PC-9 (cell line): Measurements from ENCODE around the gene KRTAP12-2. TPM values are rescaled to one million over a fixed set of nuclear protein-coding genes. Genes with fewer than 3 reads are reported as not detected.

ENCODE experiments used
- BruUV-seq: library from RNA; stranded (reverse); fragments of 400-500 nt; replicated peaks from 2 replicates; lab custom pipeline; 2021; lab: Mats Ljungman, UMichigan
- CTCF ChIA-PET: fragments of 300-600 bp; sonication (Branson Sonifier 250); formaldehyde crosslinking; loops from one replicate; lab custom pipeline; 2022; ENCODE audit warnings: antibody characterized with exemption; lab: Charles Lee
- POLR2A ChIA-PET: fragments of 300-600 bp; sonication (Branson Sonifier 250); formaldehyde crosslinking; loops from one replicate; lab custom pipeline; 2022; ENCODE audit warnings: antibody characterized with exemption; ENCODE audit not compliant: unreplicated experiment; lab: Charles Lee
- DNase-seq, 2 experiments: peaks; one replicate each; pipeline versions ENCODE4 v3.0.0 to v3.0.0-alpha.2; 2015 to 2022; ENCODE audit warnings: mixed read lengths in 1 of 2
- H2AFZ ChIP-seq: fragments of 200-600 bp; sonication (generic); 2 replicates; pipeline ENCODE4 v1.8.1; 2017; ENCODE audit warnings: antibody characterized with exemption
- H3F3A ChIP-seq: fragments of 200-600 bp; sonication (generic); 2 replicates; pipeline ENCODE4 v1.8.1; 2017; ENCODE audit warnings: antibody characterized with exemption, mild to moderate bottlenecking, low read depth; ENCODE audit not compliant: insufficient read depth
- H3K27ac ChIP-seq: fragments of 200-600 bp; sonication (generic); 2 replicates; pipeline ENCODE4 v1.6.1; 2016; ENCODE audit warnings: mixed run types
- H3K27me3 ChIP-seq: fragments of 200-600 bp; sonication (generic); 2 replicates; pipeline ENCODE4 v1.6.1; 2016; ENCODE audit warnings: low read depth, mixed run types; ENCODE audit not compliant: insufficient read depth
- H3K36me3 ChIP-seq: fragments of 200-600 bp; sonication (generic); 2 replicates; pipeline ENCODE4 v1.6.1; 2016; ENCODE audit warnings: low read depth, mixed run types
- H3K4me1 ChIP-seq: fragments of 200-600 bp; sonication (generic); replicated peaks from 2 replicates; pipeline ENCODE4 v1.6.1; 2016; ENCODE audit warnings: mixed run types; ENCODE audit not compliant: insufficient read depth
- H3K4me2 ChIP-seq: fragments of 200-600 bp; sonication (generic); 2 replicates; pipeline ENCODE4 v1.6.1; 2017; ENCODE audit warnings: mixed run types
- H3K4me3 ChIP-seq: fragments of 200-600 bp; sonication (generic); 2 replicates; pipeline ENCODE4 v1.6.1; 2016; ENCODE audit warnings: mixed run types
- H3K79me2 ChIP-seq: fragments of 200-600 bp; sonication (generic); 2 replicates; pipeline ENCODE4 v1.6.1; 2017; ENCODE audit warnings: low read depth, mixed run types
- H3K9me2 ChIP-seq: fragments of 200-600 bp; sonication (generic); 2 replicates; pipeline ENCODE4 v1.8.1; 2017; ENCODE audit warnings: mild to moderate bottlenecking; ENCODE audit not compliant: insufficient read depth
- H3K9me3 ChIP-seq: fragments of 200-600 bp; sonication (generic); 2 replicates; pipeline ENCODE4 v1.8.1; 2016; ENCODE audit warnings: low read depth; ENCODE audit not compliant: insufficient read depth
- H4K20me1 ChIP-seq: fragments of 200-600 bp; sonication (generic); 2 replicates; pipeline ENCODE4 v1.8.1; 2017; ENCODE audit not compliant: insufficient read depth
- CTCF ChIP-seq: fragments of 200-600 bp; sonication (generic); conservative IDR thresholded peaks from 2 replicates; pipeline ENCODE4 v1.6.1; 2017; ENCODE audit warnings: mixed run types, antibody characterized with exemption, mild to moderate bottlenecking, moderate library complexity
- EZH2 ChIP-seq: fragments of 200-600 bp; sonication (generic); IDR thresholded peaks from 2 replicates; pipeline ENCODE4 v1.8.0; 2017; ENCODE audit warnings: antibody characterized with exemption, low read depth
- intact Hi-C: fragments of 100-400 bp; cut with micrococcal nuclease; formaldehyde crosslinking; loops from one replicate; pipeline ENCODE4 v1.10.0; 2022; ENCODE audit not compliant: unreplicated experiment
- total RNA-seq: library from RNA; stranded (reverse); gene quantifications from 2 replicates; pipeline ENCODE4 v1.2.3, GENCODE V29; 2021

KRTAP12-2 gene
- total RNA-seq, 1 experiment from 2014 or later, result not detected

- no peak for TF ChIP-seq CTCF
- no peak for TF ChIP-seq EZH2
- POLR2A ChIA-PET, result no interaction called here
- H3K79me2 ChIP-seq, result no peaks in the 10 kb centered on the region
- H3F3A ChIP-seq, result no peaks in the 10 kb centered on the region
- H3K4me2 ChIP-seq, result peak overlapping the region; percentile 23; the same call in 1 of the 2 replicates
- intact Hi-C loops, result no loop called here
- H2AFZ ChIP-seq, result no peak overlapping the region
- no peaks in the 10 kb centered on the region for H3K9me2 ChIP-seq
- H3K4me3 ChIP-seq, result no peak overlapping the region
- H3K27me3 ChIP-seq, result peaks cover 67% of the 10 kb centered on the region
- no peaks in the 10 kb centered on the region for H3K9me3 ChIP-seq
- DNase-seq, result no peak
- no TSS peak for BruUV-seq
- CTCF ChIA-PET, result no interaction called here
- no peak overlapping the region for H3K27ac ChIP-seq
- H3K4me1 ChIP-seq, result no peaks in the 10 kb centered on the region
- H4K20me1 ChIP-seq, result no peaks in the 10 kb centered on the region
- no peaks in the 10 kb centered on the region for H3K36me3 ChIP-seq
These were observed 44.1 kb upstream of the KRTAP12-2 start for GRCh38 chr21:44710756-44711326.

- H3F3A ChIP-seq, result no peaks in the 10 kb centered on the region
- H3K4me2 ChIP-seq, result no peak overlapping the region
- TF ChIP-seq EZH2, result no peak
- TF ChIP-seq CTCF, result no peak
- ChIA-PET CTCF (no interaction called here), POLR2A (no interaction called here)
- intact Hi-C loops, result no loop called here
- no peak overlapping the region for H3K27ac ChIP-seq
- no peaks in the 10 kb centered on the region for H3K4me1 ChIP-seq
- no peaks in the 10 kb centered on the region for H3K9me3 ChIP-seq
- no peak overlapping the region for H3K4me3 ChIP-seq
- H4K20me1 ChIP-seq, result no peaks in the 10 kb centered on the region
- H3K36me3 ChIP-seq, result no peaks in the 10 kb centered on the region
- DNase-seq, result no peak
- H2AFZ ChIP-seq, result no peak overlapping the region
- no peaks in the 10 kb centered on the region for H3K9me2 ChIP-seq
- H3K27me3 ChIP-seq, result peaks cover 62% of the 10 kb centered on the region
- BruUV-seq, result no TSS peak
- no peaks in the 10 kb centered on the region for H3K79me2 ChIP-seq
These were observed 43.6 kb upstream of the KRTAP12-2 start for GRCh38 chr21:44710294-44710665.

GRCh38 chr21:44709426-44710293, 42.9 kb upstream of the KRTAP12-2 start:
- Histone ChIP-seq H3K9me2 (no peaks in the 10 kb centered on the region), H3K36me3 (no peaks in the 10 kb centered on the region), H3K4me2 (no peak overlapping the region), H2AFZ (no peak overlapping the region), H3K27ac (no peak overlapping the region), H3K4me1 (no peaks in the 10 kb centered on the region), H3K79me2 (no peaks in the 10 kb centered on the region), H3K4me3 (no peak overlapping the region), H3K27me3 (peaks cover 62% of the 10 kb centered on the region), H4K20me1 (no peaks in the 10 kb centered on the region), H3F3A (no peaks in the 10 kb centered on the region), H3K9me3 (no peaks in the 10 kb centered on the region)
- intact Hi-C loops, result no loop called here
- TF ChIP-seq EZH2 (no peak), CTCF (no peak)
- ChIA-PET POLR2A (no interaction called here), CTCF (no interaction called here)
- no TSS peak for BruUV-seq
- no peak for DNase-seq
